ENCODE results near the gene HFM1. TPM values are rescaled to one million over a fixed set of nuclear protein-coding genes. Genes with fewer than 3 reads are reported as not detected.

The HFM1 gene
- polyA plus RNA-seq, 3 donors, result not detected

DNA sequence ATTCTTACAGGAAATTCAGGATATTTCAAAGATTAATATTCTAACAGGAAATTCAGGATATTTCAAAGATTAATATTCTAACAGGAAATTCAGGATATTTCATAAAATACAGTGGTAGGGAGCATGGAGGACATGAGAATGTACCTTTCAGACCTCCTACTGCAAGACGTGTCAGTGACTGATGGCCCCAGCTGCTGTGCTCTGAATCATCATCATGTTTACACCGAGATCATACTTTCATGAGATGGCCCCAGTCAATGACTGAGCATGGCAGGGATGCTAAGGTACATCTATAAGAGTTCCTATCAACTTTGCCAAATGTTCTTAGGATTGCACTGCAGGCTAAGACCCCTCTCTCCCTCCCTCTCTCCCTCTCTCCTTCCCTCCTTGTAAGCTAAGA lies 69.0 kb downstream of the HFM1 start:
- H3K27me3 ChIP-seq (ENCODE audit: control insufficient read depth in 2 of 2, insufficient read depth in 2 of 2, low read length in 2 of 2), result no peaks in the 10 kb centered on the region
- H3K27ac ChIP-seq (ENCODE audit: low read depth in 1 of 2, low read length in 2 of 2), result no peak overlapping the region
- H3K4me3 ChIP-seq (replicated peaks in 1 of 3; ENCODE audit: low read depth in 2 of 3, low read length in 3 of 3), result no peak overlapping the region
- H3K27ac Mint-ChIP-seq, result no peak overlapping the region
- intact Hi-C loops (cut with micrococcal nuclease), result no loop called here
- H3K9me3 Mint-ChIP-seq, result peaks cover 2 to 12% (median 4%) of the 10 kb centered on the region in 7 donors
- H2AFZ ChIP-seq (ENCODE audit: insufficient read depth, low read depth, low read length, poor library complexity, severe bottlenecking), result no peak overlapping the region
- H4K20me1 ChIP-seq (ENCODE audit: insufficient read depth, low read length), result no peaks in the 10 kb centered on the region
- DNase-seq, result no peak
- H3K4me1 Mint-ChIP-seq, result no peaks in the 10 kb centered on the region
- no peak overlapping the region for H3K4me3 Mint-ChIP-seq
- no peaks in the 10 kb centered on the region for H3K4me1 ChIP-seq (ENCODE audit: control insufficient read depth in 1 of 2, insufficient read depth in 2 of 2, low read length in 2 of 2)
- H3K4me2 ChIP-seq (replicated peaks; ENCODE audit: extremely low read depth, low read length, poor library complexity, severe bottlenecking), result no peak overlapping the region
- no peak overlapping the region for H3K9ac ChIP-seq (ENCODE audit: insufficient read depth, low read length, poor library complexity, severe bottlenecking)
- no peaks in the 10 kb centered on the region for H3K36me3 ChIP-seq (replicated peaks in 1 of 2; ENCODE audit: control insufficient read depth in 1 of 2, insufficient read depth in 2 of 2, low read length in 2 of 2)
- H3K36me3 Mint-ChIP-seq, result no peaks in the 10 kb centered on the region
- H3K79me2 ChIP-seq (ENCODE audit: insufficient read depth, low read length), result no peaks in the 10 kb centered on the region
- peaks cover 0 to 8% of the 10 kb centered on the region in 2 donors for H3K9me3 ChIP-seq (replicated peaks in 1 of 2; ENCODE audit: control insufficient read depth in 1 of 2, insufficient read depth in 1 of 2, low read length in 2 of 2)
- peaks cover 0 to 1% (median 0%) of the 10 kb centered on the region in 3 donors for H3K27me3 Mint-ChIP-seq (ENCODE audit: low read depth in 3 of 3)
- WGBS (ENCODE audit: insufficient coverage), result 67% methylated on average over 1 of the region's 2 CpGs
- TF ChIP-seq, protein P1, sequence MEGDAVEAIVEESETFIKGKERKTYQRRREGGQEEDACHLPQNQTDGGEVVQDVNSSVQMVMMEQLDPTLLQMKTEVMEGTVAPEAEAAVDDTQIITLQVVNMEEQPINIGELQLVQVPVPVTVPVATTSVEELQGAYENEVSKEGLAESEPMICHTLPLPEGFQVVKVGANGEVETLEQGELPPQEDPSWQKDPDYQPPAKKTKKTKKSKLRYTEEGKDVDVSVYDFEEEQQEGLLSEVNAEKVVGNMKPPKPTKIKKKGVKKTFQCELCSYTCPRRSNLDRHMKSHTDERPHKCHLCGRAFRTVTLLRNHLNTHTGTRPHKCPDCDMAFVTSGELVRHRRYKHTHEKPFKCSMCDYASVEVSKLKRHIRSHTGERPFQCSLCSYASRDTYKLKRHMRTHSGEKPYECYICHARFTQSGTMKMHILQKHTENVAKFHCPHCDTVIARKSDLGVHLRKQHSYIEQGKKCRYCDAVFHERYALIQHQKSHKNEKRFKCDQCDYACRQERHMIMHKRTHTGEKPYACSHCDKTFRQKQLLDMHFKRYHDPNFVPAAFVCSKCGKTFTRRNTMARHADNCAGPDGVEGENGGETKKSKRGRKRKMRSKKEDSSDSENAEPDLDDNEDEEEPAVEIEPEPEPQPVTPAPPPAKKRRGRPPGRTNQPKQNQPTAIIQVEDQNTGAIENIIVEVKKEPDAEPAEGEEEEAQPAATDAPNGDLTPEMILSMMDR (IDR thresholded peaks at IDR 0.05), result no peak

DNA sequence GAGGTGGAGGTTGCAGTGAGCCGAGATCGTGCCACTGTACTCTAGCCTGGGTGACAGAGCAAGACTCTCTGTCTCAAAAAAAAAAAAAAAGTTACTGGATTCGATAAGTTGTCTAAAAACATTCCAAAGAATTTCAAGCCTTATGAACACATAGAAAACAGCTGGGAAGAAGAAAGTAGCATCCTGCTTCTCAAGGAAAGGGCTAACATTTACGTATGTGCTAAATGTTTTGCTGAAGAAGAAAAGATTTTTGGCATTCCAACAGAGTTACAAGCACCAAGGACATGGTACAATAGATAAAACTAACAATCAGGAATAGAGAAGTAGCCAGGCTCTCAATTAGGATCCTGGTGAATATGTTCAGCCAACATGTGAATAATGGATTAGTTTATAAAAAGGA lies 69.8 kb downstream of the HFM1 start:
- Histone ChIP-seq H3K27ac (ENCODE audit: low read depth in 1 of 2, low read length in 2 of 2) (no peak overlapping the region), H3K79me2 (ENCODE audit: insufficient read depth, low read length) (no peaks in the 10 kb centered on the region), H2AFZ (ENCODE audit: insufficient read depth, low read depth, low read length, poor library complexity, severe bottlenecking) (no peak overlapping the region), H3K4me1 (ENCODE audit: control insufficient read depth in 1 of 2, insufficient read depth in 2 of 2, low read length in 2 of 2) (no peaks in the 10 kb centered on the region), H3K4me3 (replicated peaks in 1 of 3; ENCODE audit: low read depth in 2 of 3, low read length in 3 of 3) (no peak overlapping the region), H3K9ac (ENCODE audit: insufficient read depth, low read length, poor library complexity, severe bottlenecking) (no peak overlapping the region), H3K4me2 (replicated peaks; ENCODE audit: extremely low read depth, low read length, poor library complexity, severe bottlenecking) (no peak overlapping the region), H3K9me3 (replicated peaks in 1 of 2; ENCODE audit: control insufficient read depth in 1 of 2, insufficient read depth in 1 of 2, low read length in 2 of 2) (peaks cover 0 to 6% of the 10 kb centered on the region in 2 donors), H4K20me1 (ENCODE audit: insufficient read depth, low read length) (no peaks in the 10 kb centered on the region), H3K27me3 (ENCODE audit: control insufficient read depth in 2 of 2, insufficient read depth in 2 of 2, low read length in 2 of 2) (no peaks in the 10 kb centered on the region), H3K36me3 (replicated peaks in 1 of 2; ENCODE audit: control insufficient read depth in 1 of 2, insufficient read depth in 2 of 2, low read length in 2 of 2) (no peaks in the 10 kb centered on the region)
- Mint-ChIP-seq H3K36me3 (no peaks in the 10 kb centered on the region), H3K9me3 (peaks cover 3 to 16% (median 4%) of the 10 kb centered on the region in 7 donors), H3K27ac (no peak overlapping the region), H3K4me3 (no peak overlapping the region), H3K4me1 (no peaks in the 10 kb centered on the region), H3K27me3 (ENCODE audit: low read depth in 3 of 3) (peaks cover 0 to 1% (median 0%) of the 10 kb centered on the region in 3 donors)
- WGBS (ENCODE audit: insufficient coverage), result no CpG with 5 or more reads among the region's 4 CpGs
- no peak for DNase-seq
- TF ChIP-seq, protein P1 (IDR thresholded peaks at IDR 0.05), result no peak
- intact Hi-C loops (cut with micrococcal nuclease), result no loop called here

All from CD14-positive monocyte (primary cell).